GM12892 (cell line): ENCODE measurements around the gene TMPRSS2.

ENCODE experiments used
- DNase-seq: peaks from one replicate; pipeline ENCODE4 v3.0.0; 2011; ENCODE audit not compliant: insufficient read length
- FAIRE-seq: peaks from 2 replicates; lab custom pipeline; 2011; peaks lifted over from hg19 to GRCh38; lab: Jason Lieb, UNC
- POLR2A ChIP-seq: IDR thresholded peaks from 2 replicates; pipeline ENCODE4 v1.6.1; 2011; ENCODE audit warnings: low read depth, low read length, control low read depth
- POLR2AphosphoS5 ChIP-seq: IDR thresholded peaks from 2 replicates; pipeline ENCODE4 v1.6.1; 2011; ENCODE audit warnings: low read depth, low read length, control low read depth
- TAF1 ChIP-seq: IDR thresholded peaks from 2 replicates; pipeline ENCODE4 v1.6.1; 2011; ENCODE audit warnings: low read depth, mild to moderate bottlenecking, control low read depth, low read length, borderline replicate concordance

The TMPRSS2 gene

GRCh38 chr21:41478319-41479177 is 29.4 kb downstream of the TMPRSS2 start:
- FAIRE-seq (no peak), DNase-seq (no peak)
- TF ChIP-seq POLR2A (no peak), POLR2AphosphoS5 (no peak), TAF1 (no peak)

- TF ChIP-seq TAF1: no peak
- no peak for TF ChIP-seq POLR2AphosphoS5
- TF ChIP-seq POLR2A: no peak
- DNase-seq: no peak
- no peak for FAIRE-seq
These were observed 30.2 kb downstream of the TMPRSS2 start for GRCh38 chr21:41477641-41478318.

- TF ChIP-seq POLR2AphosphoS5: no peak
- TF ChIP-seq TAF1: no peak
- no peak for TF ChIP-seq POLR2A
- DNase-seq (no peak), FAIRE-seq (no peak)
These were observed 32.1 kb downstream of the TMPRSS2 start for GRCh38 chr21:41475714-41476420.

GRCh38 chr21:41472753-41473548 is 35.0 kb downstream of the TMPRSS2 start:
- TF ChIP-seq TAF1 (no peak), POLR2AphosphoS5 (no peak), POLR2A (no peak)
- DNase-seq (no peak), FAIRE-seq (no peak)

GRCh38 chr21:41470054-41470453 is 37.9 kb downstream of the TMPRSS2 start:
- DNase-seq (no peak), FAIRE-seq (no peak)
- no peak for TF ChIP-seq TAF1
- TF ChIP-seq POLR2A: no peak
- no peak for TF ChIP-seq POLR2AphosphoS5

- FAIRE-seq: no peak
- no peak for DNase-seq
- TF ChIP-seq TAF1: no peak
- no peak for TF ChIP-seq POLR2AphosphoS5
- no peak for TF ChIP-seq POLR2A
These were observed 41.7 kb downstream of the TMPRSS2 start for GRCh38 chr21:41466024-41466820.

GRCh38 chr21:41465176-41465781 is 42.7 kb downstream of the TMPRSS2 start:
- no peak for TF ChIP-seq POLR2A
- no peak for TF ChIP-seq TAF1
- no peak for TF ChIP-seq POLR2AphosphoS5
- DNase-seq: no peak
- peak; percentile 50 for FAIRE-seq

GRCh38 chr21:41460578-41461527 is 47.1 kb downstream of the TMPRSS2 start:
- peak; percentile 93 for FAIRE-seq
- no peak for TF ChIP-seq TAF1
- no peak for TF ChIP-seq POLR2AphosphoS5
- no peak for TF ChIP-seq POLR2A
- peak; percentile 50 for DNase-seq

GRCh38 chr21:41459884-41460534 is 47.9 kb downstream of the TMPRSS2 start:
- FAIRE-seq: no peak
- TF ChIP-seq TAF1: no peak
- peak; percentile 75 for TF ChIP-seq POLR2AphosphoS5
- peak; percentile 67 for TF ChIP-seq POLR2A
- DNase-seq: no peak
